HepG2 (cell line): ENCODE measurements around the gene LDB2. TPM values are rescaled to one million over a fixed set of nuclear protein-coding genes. Genes with fewer than 3 reads are reported as not detected.

ENCODE experiments used
- ATAC-seq: fragments of 200-7000 bp; cut with Tn5 transposase; 3 replicates; pipeline ENCODE4 v1.9.1; 2020; ENCODE audit warnings: mild to moderate bottlenecking, moderate library complexity
- BruUV-seq: library from RNA; stranded (reverse); fragments of 400-500 nt; replicated peaks from 2 replicates; lab custom pipeline; 2021; lab: Mats Ljungman, UMichigan
- CTCF ChIA-PET: fragments of 300-600 bp; formaldehyde crosslinking; extraction: SDS; loops from one replicate; lab custom pipeline; 2021; ENCODE audit warnings: low total read pairs, inconsistent platforms, low intra/inter-chr PET ratio; lab: Yijun Ruan, JAX
- POLR2A ChIA-PET: fragments of 350-600 bp; sonication (Branson Sonifier 250); formaldehyde crosslinking; loops from one replicate; lab custom pipeline; 2020; ENCODE audit warnings: antibody characterized with exemption, inconsistent platforms; lab: Yijun Ruan, JAX
- DNase-seq: peaks from one replicate; pipeline ENCODE4 v3.0.0-alpha.2; 2015; ENCODE audit warnings: low spot score
- FAIRE-seq: peaks from 3 replicates; lab custom pipeline; 2011; peaks lifted over from hg19 to GRCh38; lab: Jason Lieb, UNC
- H2AFZ ChIP-seq: one replicate; pipeline ENCODE4 v1.6.1; 2011; ENCODE audit warnings: low read length, inconsistent platforms
- H3K27ac ChIP-seq: fragments of 300-600 bp; 3 replicates; pipeline ENCODE4 v1.8.0; 2011; ENCODE audit warnings: mixed run types, mild to moderate bottlenecking, mixed read lengths, low read length, inconsistent platforms; ENCODE audit not compliant: insufficient read depth; ENCODE audit errors: extremely low read length
- H3K27me3 ChIP-seq, 2 experiments: fragments of 200-600 bp in 1 of 2; 2 replicates in 1 of 2; 3 replicates in 1 of 2; pipeline versions ENCODE4 v1.6.0 to v1.8.0; 2011; ENCODE audit warnings: low read length in 2 of 2, mild to moderate bottlenecking in 2 of 2, moderate library complexity in 2 of 2, inconsistent platforms in 1 of 2; ENCODE audit not compliant: insufficient read depth in 2 of 2, control insufficient read depth in 1 of 2
- H3K36me3 ChIP-seq, 2 experiments: fragments of 200-600 bp in 1 of 2; replicated peaks in 1 of 2; 2 replicates in 1 of 2; 3 replicates in 1 of 2; pipeline versions ENCODE4 v1.5.1 to v1.8.0; 2011; ENCODE audit warnings: low read length in 2 of 2, inconsistent platforms in 1 of 2; ENCODE audit not compliant: insufficient read depth in 2 of 2, control insufficient read depth in 1 of 2
- H3K4me1 ChIP-seq: 2 replicates; pipeline ENCODE4 v1.5.1; 2012; ENCODE audit warnings: low read length, inconsistent platforms; ENCODE audit not compliant: insufficient read depth
- H3K4me2 ChIP-seq: 2 replicates; pipeline ENCODE4 v1.6.0; 2011; ENCODE audit warnings: low read depth, low read length, inconsistent platforms
- H3K4me3 ChIP-seq, 3 experiments: fragments of 200-600 bp in 1 of 3; sonication (generic), shearing (Covaris generic) in 1 of 3; replicated peaks in 1 of 3; 2 replicates each; pipeline ENCODE4 v1.5.1; 2011 to 2016; ENCODE audit warnings: low read length in 3 of 3, inconsistent platforms in 2 of 3, low read depth in 2 of 3, mild to moderate bottlenecking in 2 of 3, control low read depth in 1 of 3, mixed read lengths in 1 of 3; ENCODE audit not compliant: insufficient read depth in 1 of 3
- H3K79me2 ChIP-seq: one replicate; pipeline ENCODE4 v1.6.1; 2011; ENCODE audit warnings: low read length, inconsistent platforms; ENCODE audit not compliant: insufficient read depth
- H3K9ac ChIP-seq: 2 replicates; pipeline ENCODE4 v1.6.0; 2011; ENCODE audit warnings: mild to moderate bottlenecking, low read depth, low read length, inconsistent platforms; ENCODE audit not compliant: insufficient read depth
- H3K9me3 ChIP-seq: 2 replicates; pipeline ENCODE4 v1.5.1; 2012; ENCODE audit warnings: mild to moderate bottlenecking, low read length
- H4K20me1 ChIP-seq: 2 replicates; pipeline ENCODE4 v1.6.0; 2011; ENCODE audit warnings: inconsistent platforms, mild to moderate bottlenecking, low read length, moderate library complexity; ENCODE audit not compliant: insufficient read depth
- GTF3A ChIP-seq: sonication (generic); formaldehyde crosslinking; conservative IDR thresholded peaks from 2 replicates; pipeline ENCODE4 v1.4.0; 2020; ENCODE audit warnings: mild to moderate bottlenecking, missing genetic modification reagents
- ISX ChIP-seq: sonication (generic); formaldehyde crosslinking; conservative IDR thresholded peaks from 2 replicates; pipeline ENCODE4 v1.5.0; 2020; ENCODE audit warnings: missing genetic modification reagents
- KDM6A ChIP-seq: IDR thresholded peaks from 2 replicates; pipeline ENCODE4 v1.6.1; 2016; ENCODE audit warnings: low read depth
- MTA3 ChIP-seq: sonication (generic); formaldehyde crosslinking; IDR thresholded peaks from 2 replicates; pipeline ENCODE4 v1.4.0; 2020; ENCODE audit warnings: missing genetic modification reagents
- NCOR1 ChIP-seq: fragments of 200-600 bp; sonication (generic); IDR thresholded peaks from 2 replicates; pipeline ENCODE4 v1.7.0; 2017; ENCODE audit warnings: antibody characterized with exemption, low read length, borderline replicate concordance
- SALL2 ChIP-seq: sonication (generic); formaldehyde crosslinking; IDR thresholded peaks from 2 replicates; pipeline ENCODE4 v1.8.1; 2023; ENCODE audit warnings: mild to moderate bottlenecking, missing genetic modification reagents, inconsistent platforms
- SIX1 ChIP-seq: sonication (generic); formaldehyde crosslinking; IDR thresholded peaks from 2 replicates; pipeline ENCODE4 v1.4.0; 2020; ENCODE audit warnings: missing genetic modification reagents, borderline replicate concordance
- ZBTB42 ChIP-seq: sonication (generic); formaldehyde crosslinking; IDR thresholded peaks from 2 replicates; pipeline ENCODE4 v1.5.0; 2020; ENCODE audit warnings: mild to moderate bottlenecking, missing genetic modification reagents
- ZMAT5 ChIP-seq: sonication (generic); formaldehyde crosslinking; IDR thresholded peaks from 2 replicates; pipeline ENCODE4 v1.5.0; 2020; ENCODE audit warnings: mild to moderate bottlenecking, low read depth, missing genetic modification reagents, borderline replicate concordance
- ZNF33A ChIP-seq: sonication (generic); formaldehyde crosslinking; IDR thresholded peaks from 2 replicates; pipeline ENCODE4 v1.5.1; 2020; ENCODE audit warnings: missing genetic modification reagents, mild to moderate bottlenecking, moderate library complexity, borderline replicate concordance
- ZNF577 ChIP-seq: sonication (generic); formaldehyde crosslinking; IDR thresholded peaks from 2 replicates; pipeline ENCODE4 v1.4.0; 2020; ENCODE audit warnings: mild to moderate bottlenecking, low read depth, missing genetic modification reagents, borderline replicate concordance
- ZNF614 ChIP-seq: IDR thresholded peaks from 2 replicates; pipeline ENCODE4 v1.6.1; 2018; ENCODE audit warnings: missing biosample characterization, missing genetic modification reagents, inconsistent platforms, borderline replicate concordance
- ZNF749 ChIP-seq: sonication (generic); formaldehyde crosslinking; IDR thresholded peaks from 2 replicates; pipeline ENCODE4 v1.8.0; 2022; ENCODE audit warnings: mild to moderate bottlenecking, missing genetic modification reagents, moderate library complexity, borderline replicate concordance
- WGBS: methylation state at CpG from one replicate; pipeline ENCODE4 v1.1.6; 2017; ENCODE audit warnings: low lambda C conversion rate; 5-methylcytosine and 5-hydroxymethylcytosine counted together
- in situ Hi-C: cut with HindIII; loops from 2 replicates; pipeline ENCODE4 v1.10.0; 2017; ENCODE audit warnings: low pct_unique_long_range_greater_than_20kb; ENCODE audit not compliant: extremely low pct_ligation_motif_present
- intact Hi-C: fragments of 100-400 bp; cut with micrococcal nuclease; formaldehyde crosslinking; loops from one replicate; pipeline ENCODE4 v1.10.0; 2022; ENCODE audit not compliant: unreplicated experiment
- polyA plus RNA-seq, 8 experiments: library from polyadenylated mRNA; depleted of rRNA in 3 of 8; stranded (reverse) in 7 of 8; unstranded in 1 of 8; fragments of >200 nt; fragmentation: Illumina TruSeq in 4 of 8; extraction: Trizol in 4 of 8; gene quantifications; 2 replicates each; pipeline versions ENCODE4 v1.2.1 to v1.2.3, GENCODE V29; 2011 to 2016; ENCODE audit warnings: low read depth in 4 of 8, missing spikeins in 1 of 8, mixed read lengths in 1 of 8; ENCODE audit not compliant: insufficient read depth in 1 of 8
- total RNA-seq, 5 experiments: library from RNA; depleted of rRNA; stranded (reverse); fragments of >200 nt; fragmentation: Illumina TruSeq; extraction: Trizol; gene quantifications; 2 replicates each; pipeline ENCODE4 v1.2.3, GENCODE V29; 2016; ENCODE audit warnings: low read depth in 1 of 5
- TF ChIP-seq, protein P1 (sequence below): sonication (generic); formaldehyde crosslinking; IDR thresholded peaks from 2 replicates; pipeline ENCODE4 v1.4.0; 2020; ENCODE audit warnings: mild to moderate bottlenecking, missing genetic modification reagents

LDB2 gene
- total and polyA plus RNA-seq, 2 of the 13 experiments (the other 11 are each of a cell fraction or from before 2014, with no cell fraction given): not detected

- TF ChIP-seq, protein P1, sequence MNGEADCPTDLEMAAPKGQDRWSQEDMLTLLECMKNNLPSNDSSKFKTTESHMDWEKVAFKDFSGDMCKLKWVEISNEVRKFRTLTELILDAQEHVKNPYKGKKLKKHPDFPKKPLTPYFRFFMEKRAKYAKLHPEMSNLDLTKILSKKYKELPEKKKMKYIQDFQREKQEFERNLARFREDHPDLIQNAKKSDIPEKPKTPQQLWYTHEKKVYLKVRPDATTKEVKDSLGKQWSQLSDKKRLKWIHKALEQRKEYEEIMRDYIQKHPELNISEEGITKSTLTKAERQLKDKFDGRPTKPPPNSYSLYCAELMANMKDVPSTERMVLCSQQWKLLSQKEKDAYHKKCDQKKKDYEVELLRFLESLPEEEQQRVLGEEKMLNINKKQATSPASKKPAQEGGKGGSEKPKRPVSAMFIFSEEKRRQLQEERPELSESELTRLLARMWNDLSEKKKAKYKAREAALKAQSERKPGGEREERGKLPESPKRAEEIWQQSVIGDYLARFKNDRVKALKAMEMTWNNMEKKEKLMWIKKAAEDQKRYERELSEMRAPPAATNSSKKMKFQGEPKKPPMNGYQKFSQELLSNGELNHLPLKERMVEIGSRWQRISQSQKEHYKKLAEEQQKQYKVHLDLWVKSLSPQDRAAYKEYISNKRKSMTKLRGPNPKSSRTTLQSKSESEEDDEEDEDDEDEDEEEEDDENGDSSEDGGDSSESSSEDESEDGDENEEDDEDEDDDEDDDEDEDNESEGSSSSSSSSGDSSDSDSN (CRISPR knock-in tag): no peak
These were observed 171.2 kb downstream of the LDB2 start (continued) for GRCh38 chr4:16727218-16727617.

- Histone ChIP-seq H3K4me3 (no peak overlapping the region), H2AFZ (no peak overlapping the region), H4K20me1 (no peaks in the 10 kb centered on the region), H3K4me1 (peaks cover 2% of the 10 kb centered on the region), H3K79me2 (no peaks in the 10 kb centered on the region), H3K9ac (no peak overlapping the region), H3K36me3 (no peaks in the 10 kb centered on the region), H3K4me2 (no peak overlapping the region), H3K27ac (no peak overlapping the region), H3K27me3 (peaks cover 0 to 16% of the 10 kb centered on the region in 2 experiments; a peak in 1 of 5 replicates), H3K9me3 (no peaks in the 10 kb centered on the region)
- intact Hi-C loops: no loop called here
- no peak for DNase-seq
- no TSS peak for BruUV-seq
- 4% methylated on average over 8 of the region's 8 CpGs for WGBS
- CTCF ChIA-PET: no interaction called here
- in situ Hi-C loops: loop anchor here (25.0 kb wide), 1 partner anchor 389 kb away; no protein-coding TSS in a partner anchor
- FAIRE-seq: no peak
- POLR2A ChIA-PET: no interaction called here
- TF ChIP-seq SIX1 (CRISPR knock-in tag): no peak
- ATAC-seq: no peak
These were observed 171.9 kb downstream of the LDB2 start for GRCh38 chr4:16726368-16727050.

GRCh38 chr4:16725252-16725651 lies 173.2 kb downstream of the LDB2 start:
- no peaks in the 10 kb centered on the region for H3K9me3 ChIP-seq
- no peak overlapping the region for H2AFZ ChIP-seq
- intact Hi-C loops: no loop called here
- no peak for ATAC-seq
- FAIRE-seq: no peak
- no peak for DNase-seq
- in situ Hi-C loops: loop anchor here (25.0 kb wide), 1 partner anchor 388 kb away; no protein-coding TSS in a partner anchor
- no TSS peak for BruUV-seq
- H3K36me3 ChIP-seq: no peaks in the 10 kb centered on the region
- 1% methylated on average over 6 of the region's 6 CpGs for WGBS
- ChIA-PET CTCF (no interaction called here), POLR2A (no interaction called here)
- H3K4me1 ChIP-seq: peaks cover 4% of the 10 kb centered on the region
- no peaks in the 10 kb centered on the region for H4K20me1 ChIP-seq
- no peaks in the 10 kb centered on the region for H3K79me2 ChIP-seq
- H3K4me3 ChIP-seq: no peak overlapping the region
- H3K27me3 ChIP-seq: peaks cover 0 to 9% of the 10 kb centered on the region in 2 experiments; a peak in 1 of 5 replicates
- no peak overlapping the region for H3K9ac ChIP-seq
- H3K4me2 ChIP-seq: no peak overlapping the region
- no peak overlapping the region for H3K27ac ChIP-seq
- TF ChIP-seq ZNF577 (CRISPR knock-in tag) (no peak), NCOR1 (no peak), ZNF749 (no peak), GTF3A (CRISPR knock-in tag) (no peak), KDM6A (no peak), ZNF614 (CRISPR knock-in tag) (no peak), ZBTB42 (CRISPR knock-in tag) (no peak), MTA3 (CRISPR knock-in tag) (no peak), ZNF33A (no peak), SALL2 (CRISPR knock-in tag) (no peak), ISX (CRISPR knock-in tag) (no peak), ZMAT5 (CRISPR knock-in tag) (no peak)
